Islet of Langerhans (tissue), 1 donor: ENCODE results near the gene DUOX1.

ENCODE experiments used
- FAIRE-seq: peaks from one replicate; lab custom pipeline; 2011; peaks lifted over from hg19 to GRCh38; lab: Jason Lieb, UNC

DUOX1 gene

DNA sequence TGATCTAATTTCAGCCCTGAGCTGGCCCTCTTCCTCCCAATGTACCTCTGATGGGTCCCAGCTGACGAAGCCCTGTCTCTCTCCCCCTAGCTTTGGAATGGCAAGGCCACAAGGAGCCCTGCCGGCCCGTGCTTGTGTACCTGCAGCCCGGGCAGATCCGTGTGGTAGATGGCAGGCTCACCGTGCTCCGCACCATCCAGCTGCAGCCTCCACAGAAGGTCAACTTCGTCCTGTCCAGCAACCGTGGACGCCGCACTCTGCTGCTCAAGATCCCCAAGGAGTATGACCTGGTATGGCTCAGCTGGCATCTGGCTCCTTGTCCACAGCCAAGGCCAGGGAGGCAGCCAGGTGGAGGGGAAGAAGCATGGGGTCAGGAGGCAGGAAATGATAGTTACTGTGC is 14.2 kb downstream of the DUOX1 start:
- FAIRE-seq: no peak

DNA sequence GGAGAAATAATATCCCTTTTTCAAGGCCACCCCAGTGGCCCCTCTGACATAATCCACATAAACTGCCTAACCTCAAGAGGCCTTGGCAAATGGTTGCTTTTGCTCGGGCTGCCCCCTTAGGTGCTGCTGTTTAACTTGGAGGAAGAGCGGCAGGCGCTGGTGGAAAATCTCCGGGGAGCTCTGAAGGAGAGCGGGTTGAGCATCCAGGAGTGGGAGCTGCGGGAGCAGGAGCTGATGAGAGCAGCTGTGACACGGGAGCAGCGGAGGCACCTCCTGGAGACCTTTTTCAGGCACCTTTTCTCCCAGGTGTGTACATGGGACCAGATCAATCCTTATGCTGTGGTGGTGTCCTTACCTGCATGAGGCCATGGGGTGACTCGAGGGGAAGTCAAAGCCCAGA is 15.0 kb downstream of the DUOX1 start:
- FAIRE-seq: no peak

DNA sequence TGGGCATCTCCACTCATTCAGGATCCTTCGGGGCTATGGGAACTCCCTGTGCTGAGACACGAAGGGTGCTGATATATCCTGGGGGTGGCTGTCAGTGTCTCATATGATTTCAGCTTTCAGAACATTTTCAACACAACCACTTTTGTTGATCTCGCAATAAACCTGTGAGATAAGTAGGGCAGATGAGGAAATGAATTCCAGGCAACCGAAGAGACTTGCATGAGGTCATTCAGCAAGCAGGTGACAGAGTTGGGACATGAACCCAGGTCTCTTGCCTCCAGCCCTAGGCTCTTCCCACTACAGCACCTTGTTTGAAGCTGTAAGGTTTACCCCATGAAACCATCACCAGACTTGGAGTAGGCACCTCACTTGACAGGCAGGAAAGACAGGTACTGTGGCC is 16.6 kb downstream of the DUOX1 start:
- FAIRE-seq: peak; percentile 24

- FAIRE-seq: no peak
Measured at GRCh38 chr15:45147606-45148005, 17.8 kb downstream of the DUOX1 start.

DNA sequence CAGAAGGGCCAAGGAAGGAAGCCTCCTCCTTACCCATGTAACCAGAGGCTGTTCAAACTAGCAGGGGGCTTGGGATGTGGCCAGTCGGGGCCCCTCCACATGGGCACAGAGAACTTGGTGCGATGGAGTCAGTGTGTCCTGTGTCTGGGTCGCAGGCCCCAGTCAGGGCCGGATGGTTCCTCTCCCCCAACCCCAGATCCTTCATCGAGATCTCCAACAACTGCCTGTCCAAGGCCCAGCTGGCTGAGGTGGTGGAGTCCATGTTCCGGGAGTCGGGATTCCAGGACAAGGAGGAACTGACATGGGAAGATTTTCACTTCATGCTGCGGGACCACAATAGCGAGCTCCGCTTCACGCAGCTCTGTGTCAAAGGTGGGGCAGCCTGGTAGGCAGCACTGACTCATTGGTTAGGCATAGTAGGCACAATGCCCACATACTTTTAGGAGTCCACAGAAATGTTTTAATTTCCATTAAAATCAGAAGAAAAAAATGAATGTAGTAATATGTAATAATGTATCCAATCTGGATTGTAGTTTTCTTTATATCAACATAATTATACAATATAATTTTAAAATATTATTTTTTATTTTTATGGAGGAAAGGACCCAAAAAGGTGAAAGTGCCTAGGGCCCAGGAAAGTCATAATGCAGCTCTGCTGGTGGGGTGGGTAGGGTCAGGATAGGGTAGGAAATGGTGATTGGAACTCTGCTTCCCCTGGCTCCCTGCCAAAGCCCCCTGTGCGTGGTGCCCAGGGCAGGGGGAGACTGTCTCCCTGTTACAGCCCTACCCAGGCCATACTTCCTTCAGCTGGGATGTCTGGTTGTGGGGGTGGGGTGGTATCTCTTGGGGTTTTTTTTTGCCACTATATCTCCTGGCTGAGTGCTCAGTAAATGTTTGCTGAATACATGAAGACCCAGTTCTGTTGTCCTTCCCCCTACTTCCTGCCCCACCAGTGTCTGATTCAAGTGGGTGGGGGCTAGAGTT is 18.6 kb downstream of the DUOX1 start:
- no peak for FAIRE-seq

- FAIRE-seq: no peak
Measured at GRCh38 chr15:45149060-45149459, 19.3 kb downstream of the DUOX1 start.

- no peak for FAIRE-seq
Measured at GRCh38 chr15:45150481-45150880, 20.7 kb downstream of the DUOX1 start.

DNA sequence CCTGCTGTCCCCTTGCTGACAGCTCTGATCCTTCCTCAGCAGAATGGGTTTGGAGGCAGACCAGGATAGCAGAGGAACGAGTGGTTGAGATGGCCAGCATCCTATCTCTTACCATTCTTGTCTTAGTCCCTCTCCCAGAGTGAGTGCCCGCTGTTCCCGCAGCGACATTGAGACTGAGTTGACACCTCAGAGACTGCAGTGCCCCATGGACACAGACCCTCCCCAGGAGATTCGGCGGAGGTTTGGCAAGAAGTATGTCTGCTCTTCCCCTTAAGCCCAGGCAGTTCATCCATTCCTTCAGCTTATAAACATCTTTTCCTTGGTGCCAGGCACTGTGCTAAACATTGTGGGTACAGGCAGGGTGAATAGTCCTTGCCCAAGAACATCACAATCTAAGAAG is 21.2 kb downstream of the DUOX1 start:
- no peak for FAIRE-seq

DNA sequence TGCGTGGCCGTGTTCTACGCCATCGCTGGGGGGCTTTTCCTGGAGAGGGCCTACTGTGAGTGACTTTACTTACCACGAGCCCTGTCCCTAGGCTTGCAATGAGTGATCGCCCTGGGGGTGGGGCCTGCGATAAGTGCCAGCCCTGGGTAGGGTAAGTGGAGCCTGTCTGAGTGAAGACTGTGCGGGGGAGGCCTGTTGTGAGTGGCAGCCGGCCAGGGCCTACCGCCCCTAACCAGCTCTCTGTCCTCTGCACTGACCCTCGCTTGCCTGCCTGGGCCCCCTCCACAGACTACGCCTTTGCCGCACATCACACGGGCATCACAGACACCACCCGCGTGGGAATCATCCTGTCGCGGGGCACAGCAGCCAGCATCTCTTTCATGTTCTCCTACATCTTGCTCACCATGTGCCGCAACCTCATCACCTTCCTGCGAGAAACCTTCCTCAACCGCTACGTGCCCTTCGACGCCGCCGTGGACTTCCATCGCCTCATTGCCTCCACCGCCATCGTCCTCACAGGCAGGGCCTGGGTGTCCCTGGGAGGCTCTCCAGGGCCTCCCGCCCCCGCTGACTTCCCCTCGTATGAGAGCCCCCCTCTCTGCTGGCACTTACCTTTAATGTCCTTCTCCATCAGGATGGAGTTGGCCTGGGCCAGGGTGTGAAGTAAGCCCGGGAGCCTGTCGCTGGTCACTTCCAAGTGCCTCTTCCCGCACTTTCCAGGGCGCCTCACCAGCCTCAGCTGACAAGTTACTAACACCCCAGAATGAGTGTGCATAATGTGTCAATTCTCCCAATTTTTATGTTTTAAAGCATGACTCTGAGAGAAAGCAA is 22.4 kb downstream of the DUOX1 start:
- FAIRE-seq: no peak

GRCh38 chr15:45155739-45156138 is 25.9 kb downstream of the DUOX1 start:
- FAIRE-seq: no peak

DNA sequence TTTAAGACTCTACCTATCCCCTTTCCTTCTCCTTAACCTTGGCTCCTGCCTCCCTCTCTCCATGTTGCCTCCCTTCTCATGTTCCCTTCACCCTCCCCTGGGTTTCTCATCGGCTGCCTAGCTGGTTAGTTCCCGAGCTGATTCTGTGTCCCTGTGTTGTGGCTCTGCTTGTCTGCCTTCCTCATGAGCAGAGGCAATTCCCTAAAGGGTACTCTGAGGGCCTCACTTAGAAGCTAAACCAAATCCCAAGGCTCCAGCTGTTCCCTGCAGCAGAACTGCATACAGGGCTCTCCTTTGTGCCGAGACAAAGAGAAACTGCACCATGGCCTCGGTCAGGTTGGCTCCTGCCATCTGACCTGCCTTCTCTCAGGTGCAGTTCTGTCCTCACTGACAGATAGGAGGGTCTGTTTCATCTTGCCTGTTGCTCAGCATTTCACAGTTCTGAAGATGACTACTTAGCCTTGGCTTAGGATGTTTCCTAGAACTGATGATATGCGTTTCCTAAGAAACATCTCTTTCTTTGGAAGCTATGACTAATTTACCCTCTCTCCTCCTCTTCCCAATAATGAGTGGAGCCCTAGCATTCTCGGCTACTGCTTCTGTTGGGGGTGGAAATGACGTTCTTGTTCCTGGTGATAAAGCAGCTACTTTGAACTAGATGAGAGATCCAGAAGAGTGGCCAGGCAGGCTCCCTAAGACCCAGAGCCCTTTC is 27.1 kb downstream of the DUOX1 start:
- no peak for FAIRE-seq

GRCh38 chr15:45157974-45158373 is 28.2 kb downstream of the DUOX1 start:
- FAIRE-seq: no peak

GRCh38 chr15:45161666-45162065 is 31.9 kb downstream of the DUOX1 start:
- no peak for FAIRE-seq

DNA sequence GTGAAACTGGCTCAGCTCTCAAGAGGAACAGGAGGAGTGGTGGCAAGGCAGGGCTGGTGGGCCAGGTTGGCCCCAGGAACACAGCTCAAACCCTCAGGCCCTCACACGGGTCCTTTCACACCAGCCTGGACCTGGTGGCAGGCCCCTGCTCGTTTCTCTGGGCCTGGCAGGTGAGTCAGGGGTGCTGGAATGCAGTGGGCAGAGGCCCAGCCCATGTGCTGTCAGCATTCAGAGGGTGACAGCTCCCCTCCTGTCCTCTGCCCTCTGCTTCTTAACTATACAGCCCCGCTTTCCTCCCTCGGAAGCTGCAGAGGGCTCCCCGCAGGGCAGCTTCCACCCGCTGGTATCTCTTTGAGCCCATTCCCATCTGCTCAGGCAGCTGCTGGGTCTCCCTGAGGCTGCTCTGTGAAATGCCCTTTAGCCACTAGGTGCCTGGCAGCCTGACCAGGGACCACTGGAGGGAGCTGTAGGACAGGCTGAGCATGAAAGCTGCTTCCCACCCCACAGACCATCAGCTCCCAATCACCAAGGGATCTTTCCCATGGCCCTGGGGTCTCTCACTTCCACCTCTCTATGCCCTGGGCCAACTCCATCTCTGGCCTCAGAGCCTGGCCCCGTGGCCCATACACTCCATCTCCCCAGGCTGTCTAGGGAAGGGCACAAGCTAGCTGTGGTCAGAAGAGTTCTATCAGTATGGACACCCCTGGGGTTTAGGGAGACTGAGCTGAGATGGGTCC is 33.1 kb downstream of the DUOX1 start:
- no peak for FAIRE-seq

- FAIRE-seq: no peak
Measured at GRCh38 chr15:45163508-45163856, 33.7 kb downstream of the DUOX1 start.

DNA sequence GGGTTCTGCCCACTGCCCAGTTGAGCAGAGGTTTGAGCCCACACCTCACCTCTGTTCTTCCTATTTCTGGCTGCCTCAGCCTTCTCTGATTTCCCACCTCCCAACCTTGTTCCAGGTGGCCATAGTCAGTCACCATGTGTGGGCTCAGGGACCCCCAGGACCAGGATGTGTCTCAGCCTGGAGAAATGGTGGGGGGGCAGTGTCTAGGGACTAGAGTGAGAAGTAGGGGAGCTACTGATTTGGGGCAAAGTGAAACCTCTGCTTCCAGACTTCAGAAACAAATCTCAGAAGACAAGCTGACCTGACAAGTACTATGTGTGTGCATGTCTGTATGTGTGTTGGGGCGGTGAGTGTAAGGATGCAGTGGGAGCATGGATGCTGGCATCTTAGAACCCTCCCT is 35.1 kb downstream of the DUOX1 start:
- no peak for FAIRE-seq

DNA sequence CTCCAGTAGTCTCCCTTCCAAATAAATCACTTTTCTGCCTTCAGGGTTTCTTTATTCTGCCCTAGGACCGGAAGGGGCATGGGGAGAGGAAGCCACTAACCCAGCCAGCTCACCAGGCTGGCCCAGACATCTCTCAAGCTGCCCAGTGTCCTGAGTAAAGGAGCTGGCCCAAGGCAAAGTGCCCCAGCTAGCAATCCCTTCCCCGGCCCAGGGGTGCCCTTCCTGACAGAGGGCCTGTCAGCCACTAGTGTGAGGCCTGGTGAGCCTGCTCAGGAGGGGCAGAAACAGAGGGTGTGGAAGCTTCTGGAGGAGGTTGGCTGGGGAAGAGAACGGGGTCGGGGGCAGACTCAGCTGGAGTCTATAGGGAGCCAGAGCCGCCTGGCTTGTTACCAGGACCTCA is 35.7 kb downstream of the DUOX1 start:
- FAIRE-seq: no peak

DNA sequence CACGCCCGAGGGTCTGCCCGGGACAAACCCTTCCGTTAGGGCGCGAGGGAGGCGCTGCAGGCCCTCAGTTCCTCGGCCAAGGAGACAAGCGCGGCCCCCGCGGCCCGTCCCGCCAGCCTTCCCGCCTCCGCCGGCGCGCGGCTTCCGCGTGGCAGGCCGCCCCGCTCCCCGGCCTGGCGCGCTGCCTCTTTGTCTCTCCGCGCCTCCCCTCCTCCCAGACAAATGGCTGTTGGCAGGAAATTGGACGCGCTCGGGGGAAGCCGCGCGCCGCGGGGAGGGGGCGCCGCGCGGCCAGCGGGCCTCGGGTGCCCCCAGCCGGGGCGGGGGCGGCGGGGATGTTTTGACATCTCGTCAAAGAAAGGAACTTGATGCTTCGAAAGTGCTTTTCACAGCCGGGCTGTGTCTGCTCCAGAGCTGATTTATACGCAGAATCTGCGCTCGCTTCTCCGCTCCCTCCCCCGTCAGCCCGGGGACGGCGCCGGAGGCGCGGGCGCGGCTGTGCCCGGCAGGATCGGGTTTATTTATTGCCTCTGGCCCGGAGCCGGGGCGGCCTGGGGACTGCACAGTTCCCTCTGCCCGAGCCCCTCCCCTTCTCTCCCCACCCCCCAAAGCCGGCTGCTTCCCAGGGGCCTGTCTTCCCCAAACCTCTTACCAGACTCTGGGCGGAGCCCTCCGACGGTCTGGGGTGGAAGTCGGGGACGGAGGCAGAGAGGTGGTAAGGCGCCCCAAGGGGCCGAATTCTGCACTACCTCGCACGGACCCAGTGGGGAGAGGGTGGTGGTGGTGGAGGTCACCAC is 37.2 kb downstream of the DUOX1 start:
- no peak for FAIRE-seq

DNA sequence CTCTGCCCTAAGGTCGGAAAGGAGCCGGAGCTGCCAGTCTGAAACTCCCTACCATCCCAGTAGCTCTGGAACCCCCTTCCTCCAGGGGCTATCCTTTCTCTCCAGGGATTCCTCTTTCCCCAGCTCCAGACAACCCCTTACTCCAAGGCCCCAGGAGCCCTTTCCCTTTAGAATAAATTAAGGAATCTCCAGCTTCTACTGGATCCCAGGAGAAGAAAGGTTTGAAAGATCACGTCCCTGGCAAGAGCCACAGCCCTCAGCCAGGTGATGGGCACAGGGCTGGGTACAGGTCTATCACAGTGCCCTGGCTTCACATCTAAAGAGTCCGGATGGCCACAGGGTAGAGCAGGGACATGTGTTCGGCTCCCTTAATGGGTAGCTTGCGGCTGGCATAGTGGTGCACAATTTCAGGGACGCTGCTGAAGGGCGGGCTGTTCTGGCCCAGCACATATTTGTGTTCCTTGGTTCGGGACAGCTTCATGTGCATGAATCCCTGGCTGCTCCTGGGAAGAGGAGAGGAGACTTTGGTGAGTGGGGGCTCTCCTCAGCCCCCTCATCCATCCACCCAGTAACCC is 37.9 kb downstream of the DUOX1 start:
- FAIRE-seq: no peak

DNA sequence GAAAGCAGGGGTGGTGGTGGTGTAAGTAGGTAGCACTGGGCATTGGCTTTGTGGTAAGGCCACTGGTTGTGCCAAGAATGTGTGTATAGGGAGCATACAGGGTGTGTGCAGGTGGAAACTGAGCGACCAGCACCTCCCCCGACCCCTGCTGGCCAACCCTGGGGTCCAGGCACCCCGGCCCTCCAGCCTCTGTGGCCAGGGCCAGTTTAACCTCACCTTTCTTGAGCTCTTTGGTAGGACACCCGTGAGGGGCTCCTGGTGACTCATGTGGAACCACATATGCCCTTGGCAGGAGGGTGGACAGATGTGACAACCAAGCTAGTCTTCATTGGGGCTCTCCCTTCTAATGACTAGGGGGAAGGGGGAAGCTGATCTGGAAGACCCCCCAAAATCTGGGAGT is 38.5 kb downstream of the DUOX1 start:
- FAIRE-seq: no peak
